ENCODE data around the gene C11orf21. TPM values are rescaled to one million over a fixed set of nuclear protein-coding genes. Genes with fewer than 3 reads are reported as not detected.
A peak's percentile ranks its signal among the peaks of the same experiment; 100 is the strongest.
"Not testable (repeated sequence)": the region's sequence is repeated elsewhere in the genome, so short reads cannot be mapped to it uniquely, and the experiment has no call there.

The C11orf21 gene
- 66.5 TPM for total RNA-seq
- long read RNA-seq, transcript C11orf21-201 (4 exons, 2,956 nt): major isoform, 42 of 173 reads
- long read RNA-seq, partial matches to known transcripts: 51 of 173 reads
- long read RNA-seq, other reads (novel, unspliced or antisense): 79 of 173 reads

GRCh38 chr11:2301631-2302305 is at the start of gene C11orf21, which contains the start of gene TSPAN32:
C11orf21 (minus strand) TSS chr11:2301918; CDS start chr11:2301808, 110 bp downstream.
TSPAN32 (plus strand) TSS chr11:2302013; CDS start chr11:2302150, 137 bp downstream.
- intact Hi-C loops (cut with micrococcal nuclease): no loop called here
- ATAC-seq (peak; percentile 54), DNase-seq (peak; percentile 73)

DNA sequence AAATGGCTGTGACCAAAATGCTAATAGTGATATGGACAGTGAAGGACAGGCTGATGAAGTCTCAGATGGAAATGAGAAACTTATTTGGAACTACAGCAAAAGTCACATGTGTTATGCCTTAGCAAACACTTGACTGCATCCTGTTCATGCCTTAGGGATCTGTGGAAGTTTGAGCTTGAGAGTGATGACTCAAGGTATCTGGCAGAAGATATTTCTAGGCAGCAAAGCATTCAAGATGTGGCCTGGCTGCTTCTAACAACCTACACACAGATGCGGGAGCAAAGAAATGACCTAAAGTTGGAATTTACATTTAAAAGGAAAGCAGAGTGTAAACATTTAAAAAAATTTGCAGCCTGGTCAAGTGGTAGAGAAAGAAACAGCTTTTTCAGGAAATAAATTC is 47.3 kb upstream of the C11orf21 start:
- no peak for DNase-seq
- intact Hi-C loops (cut with micrococcal nuclease): no loop called here
- ATAC-seq: no peak

DNA sequence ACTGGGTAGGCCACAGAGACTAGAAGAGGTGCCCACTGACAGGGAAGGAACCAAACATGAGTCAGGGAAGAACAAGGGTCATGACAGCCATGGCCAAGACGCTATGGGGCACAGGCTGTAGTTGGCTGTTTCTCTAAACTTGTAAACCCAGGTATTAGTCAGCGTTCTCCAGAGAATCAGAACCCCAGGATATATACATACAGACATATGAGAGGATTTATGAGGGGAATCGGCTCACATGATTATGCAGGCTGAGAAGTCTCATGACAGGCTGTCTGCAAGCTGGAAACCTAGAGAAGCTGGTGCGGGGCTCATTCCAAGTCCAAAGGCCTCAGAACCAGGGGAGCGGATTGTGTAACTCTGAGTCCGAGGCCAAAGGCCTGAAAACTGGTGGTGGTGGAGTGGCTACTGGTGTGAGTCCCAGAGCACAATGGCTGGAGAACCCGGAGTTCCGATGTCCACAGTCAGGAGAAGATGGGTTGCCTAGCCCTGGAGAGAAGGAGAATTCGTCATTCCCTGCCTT is 45.7 kb upstream of the C11orf21 start:
- intact Hi-C loops (cut with micrococcal nuclease): no loop called here
- no peak for DNase-seq

DNA sequence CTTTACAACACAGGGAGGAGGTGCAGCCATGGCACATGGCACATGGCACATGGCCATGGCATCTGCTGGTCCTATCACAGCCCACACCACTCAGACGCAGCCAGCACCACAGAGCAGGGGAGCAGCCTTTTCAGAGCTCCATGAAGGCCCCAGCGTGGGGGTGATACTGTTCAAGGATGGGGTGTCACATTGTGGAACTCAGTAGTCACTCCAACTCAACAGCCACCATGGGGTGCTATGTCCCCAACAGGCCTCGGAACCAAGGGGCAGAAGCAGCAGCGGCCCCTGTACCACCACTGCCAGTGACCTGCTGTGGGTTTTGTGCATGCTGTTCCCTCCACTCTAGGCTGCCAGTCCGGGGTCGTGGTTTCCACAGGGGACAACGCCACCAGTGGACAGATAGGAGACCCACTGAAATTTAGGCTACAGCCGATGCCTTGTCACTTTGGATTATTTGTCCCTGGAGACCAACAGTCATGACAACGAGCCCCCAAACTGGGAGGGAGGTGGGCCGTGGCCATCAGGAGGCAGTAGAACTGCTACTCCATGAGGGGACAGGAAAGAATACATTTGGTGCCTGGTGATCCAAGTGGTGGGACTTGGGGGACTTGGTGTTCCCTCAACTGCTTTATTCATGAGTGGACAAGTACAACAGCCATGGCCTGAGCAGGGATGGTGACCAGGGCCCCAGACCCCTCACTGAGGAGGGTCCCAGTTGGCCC is 45.0 kb upstream of the C11orf21 start:
- ATAC-seq: no peak
- DNase-seq: no peak
- intact Hi-C loops (cut with micrococcal nuclease): no loop called here

More for the DNA sequence above, 45.7 kb upstream of the C11orf21 start:
- ATAC-seq: no peak

- intact Hi-C loops (cut with micrococcal nuclease): no loop called here
- DNase-seq (no peak), ATAC-seq (no peak)
Observed at GRCh38 chr11:2346014-2346413, 44.3 kb upstream of the C11orf21 start.

GRCh38 chr11:2345050-2345449 is 43.3 kb upstream of the C11orf21 start:
- no peak for DNase-seq
- intact Hi-C loops (cut with micrococcal nuclease): no loop called here
- no peak for ATAC-seq

DNA sequence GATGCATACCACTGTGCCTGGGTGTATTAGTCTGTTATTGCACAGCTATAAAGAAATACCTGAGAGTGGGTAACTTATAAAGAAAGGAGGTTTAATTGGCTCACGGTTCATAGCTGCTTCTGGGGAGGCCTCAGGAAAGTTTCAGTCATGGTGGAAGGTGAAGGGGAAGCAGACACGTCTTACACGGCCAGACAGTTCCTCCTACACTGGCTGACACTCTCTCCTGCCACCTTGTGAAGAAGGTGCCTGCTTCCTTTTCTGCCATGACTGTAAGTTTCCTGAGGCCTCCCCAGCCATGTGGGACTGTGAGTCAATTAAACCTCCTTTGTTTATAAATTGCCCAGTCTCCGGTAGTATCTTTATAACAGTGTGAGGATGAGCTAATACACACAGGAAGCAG is 41.8 kb upstream of the C11orf21 start:
- intact Hi-C loops (cut with micrococcal nuclease): no loop called here
- ATAC-seq (no peak), DNase-seq (no peak)

DNA sequence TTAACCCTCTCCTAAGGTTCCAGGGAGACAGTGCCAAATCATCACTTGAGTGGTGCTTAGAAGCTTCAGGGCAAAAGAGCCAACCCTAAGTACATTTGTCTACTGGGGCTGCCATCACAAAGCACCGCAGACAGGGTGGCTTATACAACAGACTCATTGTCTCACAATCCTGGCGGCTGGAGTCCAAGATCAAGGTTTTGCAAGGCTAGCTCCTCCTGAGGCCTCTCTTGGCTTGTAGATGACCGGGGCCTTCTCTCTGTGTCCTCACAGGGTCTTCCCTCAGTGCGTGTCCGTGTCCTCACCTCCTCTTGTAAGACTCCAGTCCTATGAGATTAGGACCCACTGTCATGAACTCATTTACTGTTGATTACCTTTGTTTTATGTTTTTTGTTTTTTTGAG is 41.3 kb upstream of the C11orf21 start:
- DNase-seq (no peak), ATAC-seq (no peak)
- intact Hi-C loops (cut with micrococcal nuclease): no loop called here

DNA sequence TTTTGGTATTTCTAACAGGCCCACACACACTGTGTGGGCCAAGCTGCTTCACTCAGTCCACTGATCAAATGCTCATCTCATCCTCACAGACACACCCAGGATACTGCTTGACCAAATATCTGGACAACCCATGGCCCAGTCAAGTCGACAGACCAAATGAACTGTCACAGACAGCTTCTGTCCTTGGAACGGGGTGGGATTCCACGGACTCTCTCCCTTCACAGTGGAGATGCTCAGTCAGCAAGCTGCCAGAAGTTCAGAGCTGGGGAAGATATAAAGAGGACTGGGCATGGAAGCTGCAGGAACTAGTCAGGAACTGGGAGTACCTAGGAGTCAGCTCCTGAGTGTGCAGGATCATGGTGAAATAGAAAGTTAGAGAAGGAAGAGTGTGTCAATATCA is 40.8 kb upstream of the C11orf21 start:
- intact Hi-C loops (cut with micrococcal nuclease): no loop called here
- ATAC-seq (no peak), DNase-seq (no peak)

DNA sequence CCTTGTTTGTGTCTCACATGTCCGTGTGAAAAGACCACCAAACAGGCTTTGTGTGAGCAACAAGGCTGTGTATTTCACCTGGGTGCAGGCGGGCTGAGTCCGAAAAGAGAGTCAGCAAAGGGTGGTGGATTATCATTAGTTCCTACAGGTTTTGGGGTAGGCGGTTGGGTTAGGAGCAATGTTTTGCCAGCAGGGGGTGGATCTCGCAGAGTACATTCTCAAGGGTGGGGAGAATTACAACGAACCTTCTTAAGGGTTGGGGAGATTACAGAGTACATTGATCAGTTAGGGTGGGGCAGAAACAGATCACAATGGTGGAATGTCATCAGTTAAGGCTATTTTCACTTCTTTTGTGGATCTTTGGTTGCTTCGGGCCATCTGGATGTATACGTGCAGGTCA is 37.0 kb upstream of the C11orf21 start:
- ATAC-seq; DNase-seq; intact Hi-C loops (cut with micrococcal nuclease): not testable (repeated sequence)

GRCh38 chr11:2335286-2335685 is 33.6 kb upstream of the C11orf21 start:
- intact Hi-C loops (cut with micrococcal nuclease); ATAC-seq; DNase-seq: not testable (repeated sequence)

DNA sequence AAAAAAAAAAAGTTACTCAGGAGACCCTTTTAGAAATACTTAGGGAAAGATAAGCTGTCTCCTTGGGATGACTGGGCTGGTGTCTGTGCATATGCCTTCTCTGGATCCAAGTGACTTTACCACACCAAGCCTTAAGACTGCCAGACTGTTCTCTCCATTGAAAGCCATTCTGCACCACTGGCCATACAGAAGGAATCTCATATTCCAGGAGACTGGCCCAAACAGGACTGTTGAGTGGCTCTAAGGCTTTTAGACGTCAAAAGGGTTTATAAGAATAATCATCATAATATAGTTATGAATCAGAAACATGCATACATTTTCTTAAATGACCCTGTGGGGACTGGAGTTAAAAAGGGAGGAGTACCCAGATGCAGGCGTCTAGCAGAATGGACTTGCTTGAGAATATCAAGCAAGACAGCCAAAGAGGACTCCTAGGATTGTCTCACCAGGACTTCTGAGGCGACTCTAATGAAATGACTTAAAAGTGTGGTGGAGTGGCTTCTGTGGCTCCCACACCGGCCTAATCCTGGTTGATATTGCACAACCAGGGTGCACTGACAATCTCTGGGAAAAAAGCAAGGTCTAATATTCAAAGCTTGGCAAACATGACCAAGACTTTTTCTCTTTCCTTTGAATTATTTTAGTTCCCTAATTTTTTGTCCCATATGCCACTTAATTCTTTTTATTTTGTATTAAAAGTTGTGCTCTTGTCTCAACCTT is 31.9 kb upstream of the C11orf21 start:
- DNase-seq; ATAC-seq; intact Hi-C loops (cut with micrococcal nuclease): not testable (repeated sequence)

GRCh38 chr11:2332569-2332968 is 30.9 kb upstream of the C11orf21 start:
- ATAC-seq; intact Hi-C loops (cut with micrococcal nuclease); DNase-seq: not testable (repeated sequence)

DNA sequence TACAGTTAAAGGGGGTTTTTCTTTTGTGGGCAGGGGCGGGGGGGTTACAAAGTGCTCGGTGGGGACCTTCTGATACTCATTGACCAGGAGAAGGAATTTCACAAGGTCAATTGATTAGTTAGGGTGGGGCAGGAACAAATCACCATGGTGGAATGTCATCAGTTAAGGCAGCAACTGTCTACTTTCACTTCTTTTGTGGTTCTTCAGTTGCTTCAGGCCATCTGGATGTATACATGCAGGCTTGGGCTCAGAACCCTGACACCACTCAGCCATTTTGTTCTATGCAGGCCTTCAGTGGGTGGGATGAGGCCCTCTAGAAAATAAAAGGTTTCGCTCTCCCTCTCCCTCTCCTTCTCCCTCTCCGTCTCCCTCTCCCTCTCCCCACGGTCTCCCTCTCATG is 29.7 kb upstream of the C11orf21 start:
- DNase-seq: no peak
- intact Hi-C loops (cut with micrococcal nuclease): no loop called here
- no peak for ATAC-seq

DNA sequence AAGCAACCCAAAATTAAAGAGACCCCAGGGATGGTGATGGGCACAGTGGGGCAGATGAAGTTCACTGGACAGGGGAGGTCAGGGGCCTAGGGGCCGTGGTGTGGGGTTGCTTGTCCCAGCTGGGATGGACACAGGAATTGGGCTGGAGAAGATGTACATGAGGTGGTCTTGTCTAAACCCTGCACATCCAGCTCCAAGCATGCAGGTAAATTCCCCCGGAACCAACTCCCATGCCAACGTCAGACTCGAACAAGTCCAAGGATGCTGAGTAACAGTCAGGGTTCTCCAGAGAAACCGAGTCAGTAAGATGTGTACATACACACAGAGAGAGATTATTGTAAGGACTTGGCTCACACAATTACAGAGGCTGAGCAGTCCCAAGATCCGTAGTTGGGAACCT is 29.0 kb upstream of the C11orf21 start:
- no peak for DNase-seq
- no peak for ATAC-seq
- intact Hi-C loops (cut with micrococcal nuclease): no loop called here

GRCh38 chr11:2329551-2329950 is 27.8 kb upstream of the C11orf21 start:
- no peak for ATAC-seq
- intact Hi-C loops (cut with micrococcal nuclease): no loop called here
- no peak for DNase-seq

GRCh38 chr11:2328656-2329354 is 27.1 kb upstream of the C11orf21 start:
- intact Hi-C loops (cut with micrococcal nuclease): no loop called here
- no peak for ATAC-seq
- DNase-seq: no peak

- intact Hi-C loops (cut with micrococcal nuclease): no loop called here
- no peak for DNase-seq
- ATAC-seq: no peak
Observed at GRCh38 chr11:2328021-2328420, 26.3 kb upstream of the C11orf21 start.

DNA sequence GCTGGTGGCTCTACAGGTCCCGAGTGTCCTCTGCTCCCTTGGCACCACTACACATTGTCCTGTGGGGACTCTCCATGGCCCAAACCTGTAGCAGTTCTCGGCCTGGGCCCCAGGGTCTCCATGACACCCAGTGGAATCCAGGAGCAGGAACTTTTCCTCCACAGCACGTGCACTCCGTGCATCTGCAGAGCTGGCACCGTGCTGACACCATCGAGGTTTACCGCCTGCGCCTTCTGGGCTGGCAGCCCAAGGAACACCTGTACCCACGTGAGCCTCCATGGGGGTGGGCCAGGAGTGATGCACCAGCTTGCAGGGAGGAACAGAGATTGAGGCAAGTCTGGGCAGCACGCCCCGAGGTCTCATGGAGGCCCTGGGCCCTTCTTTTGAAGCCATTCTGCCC is 25.3 kb upstream of the C11orf21 start:
- no peak for DNase-seq
- intact Hi-C loops (cut with micrococcal nuclease): no loop called here
- no peak for ATAC-seq

All from left ventricle myocardium superior (tissue), 1 donor.